Stimulated activated naive CD4-positive, alpha-beta T cell treated with Interleukin-2 at 50 U/mL for 16 hours (primary cell): ENCODE results near the gene OR14I1.

Experiments
- DNase-seq: peaks from one replicate; lab custom pipeline; 2025; lab: John Stamatoyannopoulos, UW

The OR14I1 gene

DNA sequence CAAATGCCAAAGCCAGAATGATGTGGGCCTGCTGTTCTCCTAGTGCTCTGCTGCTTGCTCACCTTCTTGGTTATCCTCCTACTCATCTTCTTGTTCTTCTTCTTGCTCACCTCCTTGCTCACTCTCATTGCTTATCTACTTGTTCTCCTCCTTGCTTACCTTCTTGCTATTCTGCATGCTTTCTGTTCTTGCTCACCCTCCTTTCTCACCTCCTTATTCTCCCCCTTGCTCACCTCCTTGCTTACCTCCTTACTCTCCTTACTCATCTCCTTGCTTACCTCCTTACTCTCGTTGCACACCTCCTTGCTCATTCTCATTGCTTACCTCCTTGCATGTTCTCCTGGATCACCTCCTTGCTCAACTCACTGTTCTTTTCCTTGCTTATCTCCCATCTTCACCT is at the start of gene OR14I1:
OR14I1 (minus strand) TSS at position 53 of the 400 bp plus-strand sequence.
- DNase-seq, result no peak

DNA sequence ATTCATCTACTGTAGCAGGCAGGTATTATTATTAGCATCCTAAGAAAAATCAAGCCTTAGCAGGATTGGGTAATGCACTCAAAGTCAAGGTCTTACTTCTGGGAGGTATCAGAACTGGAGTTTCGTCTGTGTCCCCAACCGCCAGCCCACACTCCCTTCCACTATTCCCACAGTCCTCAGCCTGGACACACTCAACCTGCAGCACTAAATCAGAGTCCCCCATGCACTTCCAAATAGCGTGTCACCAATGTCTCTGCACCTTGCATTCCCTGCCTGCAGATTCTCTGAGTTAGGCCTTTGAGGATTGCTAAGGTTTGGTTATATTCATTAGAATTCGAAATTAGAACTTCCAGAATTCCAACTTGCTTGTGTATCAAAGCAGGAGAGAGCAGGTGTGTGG is 49.1 kb upstream of the OR14I1 start:
- DNase-seq, result no peak

DNA sequence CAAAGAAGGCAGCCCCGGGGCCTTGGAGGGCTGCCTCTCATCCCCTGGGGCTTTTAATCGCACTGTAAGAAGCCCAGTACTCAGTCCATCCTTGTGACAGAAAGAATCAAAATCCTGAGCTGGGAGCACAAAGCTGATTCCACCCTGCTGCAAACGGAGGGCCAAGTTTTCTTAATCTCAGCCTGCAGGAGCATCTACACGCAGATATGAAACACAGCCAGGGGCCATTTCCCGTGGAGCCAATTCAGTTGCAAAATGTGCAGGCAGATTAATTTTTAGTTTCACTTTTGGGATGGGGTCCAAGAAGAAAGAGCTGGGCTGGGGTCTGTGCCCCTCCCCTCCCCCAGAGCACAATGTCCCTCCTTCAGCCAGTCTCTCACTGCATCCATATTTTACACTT is 48.6 kb upstream of the OR14I1 start:
- no peak for DNase-seq

DNA sequence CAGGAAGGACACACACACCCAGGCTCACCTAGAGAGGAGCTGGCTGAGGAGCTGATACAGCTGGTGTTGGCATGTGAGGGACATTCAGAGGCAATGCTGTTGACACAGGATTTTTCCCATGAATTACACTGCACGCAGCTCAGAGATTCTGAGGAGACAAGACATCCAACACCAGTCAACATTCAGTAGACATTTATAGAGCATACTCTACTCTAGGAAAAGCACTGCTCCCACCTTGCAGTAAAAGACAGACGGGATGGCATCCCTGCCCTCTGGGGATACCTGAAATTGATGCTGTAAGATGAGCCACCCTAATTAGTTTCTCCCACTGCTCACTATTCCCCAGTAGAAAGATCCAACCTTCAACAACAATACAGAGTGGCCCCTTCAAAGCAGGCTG is 47.9 kb upstream of the OR14I1 start:
- DNase-seq, result no peak

DNA sequence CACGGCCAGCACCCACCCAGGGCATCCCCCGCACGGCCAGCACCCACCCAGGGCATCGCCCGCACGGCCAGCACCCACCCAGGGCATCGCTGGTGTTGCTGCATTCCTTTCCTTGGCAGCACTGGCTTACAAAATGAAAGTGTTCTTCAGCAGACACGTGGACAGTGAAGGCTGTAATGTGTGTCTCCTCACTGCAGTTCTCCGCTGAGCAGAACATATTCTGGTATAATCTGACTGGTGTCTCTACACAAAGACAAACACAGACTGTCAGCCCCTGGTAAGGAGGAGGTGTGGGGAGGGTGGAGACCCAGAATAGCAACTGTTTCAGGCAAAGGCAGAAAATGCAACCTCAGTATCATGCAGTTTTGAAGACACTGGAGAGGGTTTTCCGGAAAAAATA is 45.6 kb upstream of the OR14I1 start:
- no peak for DNase-seq

DNA sequence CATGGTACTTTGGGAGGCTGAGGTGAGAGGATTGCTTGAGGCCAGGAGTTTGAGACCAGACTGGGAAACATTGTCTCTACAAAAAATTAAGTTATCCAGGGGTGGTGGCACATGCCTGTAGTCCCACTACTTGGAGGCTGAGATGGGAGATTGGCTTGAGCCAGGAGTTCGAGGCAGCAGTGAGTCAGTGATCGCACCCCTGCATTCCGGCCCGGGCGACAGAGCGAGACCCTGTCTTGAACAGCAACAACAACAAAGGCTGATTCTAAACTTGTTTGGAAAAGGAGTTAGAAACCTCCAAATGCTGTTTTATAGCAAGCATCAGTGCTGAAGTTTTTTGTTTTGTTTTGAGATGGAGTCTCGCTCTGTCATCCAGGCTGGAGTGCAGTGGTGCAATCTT is 38.3 kb upstream of the OR14I1 start:
- no peak for DNase-seq

DNA sequence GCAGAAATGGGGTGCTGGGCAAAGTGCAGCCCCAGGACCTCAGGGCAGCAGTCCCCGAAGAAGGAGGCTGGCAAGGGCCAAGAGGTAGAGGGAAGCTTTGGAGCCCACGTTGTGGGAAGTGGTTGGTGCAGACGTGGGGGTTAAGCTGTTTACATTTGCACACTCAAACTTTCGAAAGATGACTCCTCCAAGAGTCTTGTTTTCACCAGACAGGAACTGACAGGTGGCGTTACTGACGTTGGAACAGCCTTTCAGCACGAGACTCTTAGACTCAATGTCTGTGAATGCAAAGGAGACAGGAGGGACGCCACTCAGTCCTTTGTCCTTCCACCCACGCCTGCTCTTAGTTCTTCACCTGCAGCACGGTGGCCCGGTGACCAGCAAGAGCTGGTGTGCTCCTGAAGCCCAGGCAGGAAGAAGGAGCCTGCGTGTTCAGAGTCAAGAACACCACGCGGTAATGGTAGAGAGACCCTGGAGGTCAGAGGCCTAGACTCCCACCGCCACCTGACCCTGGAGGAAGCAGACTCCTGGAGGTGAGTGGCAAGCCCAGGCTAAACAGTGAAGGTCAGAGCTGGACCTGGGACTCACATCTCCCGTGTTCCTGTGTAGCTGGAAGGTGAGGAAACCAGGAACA is 37.1 kb upstream of the OR14I1 start:
- no peak for DNase-seq

DNA sequence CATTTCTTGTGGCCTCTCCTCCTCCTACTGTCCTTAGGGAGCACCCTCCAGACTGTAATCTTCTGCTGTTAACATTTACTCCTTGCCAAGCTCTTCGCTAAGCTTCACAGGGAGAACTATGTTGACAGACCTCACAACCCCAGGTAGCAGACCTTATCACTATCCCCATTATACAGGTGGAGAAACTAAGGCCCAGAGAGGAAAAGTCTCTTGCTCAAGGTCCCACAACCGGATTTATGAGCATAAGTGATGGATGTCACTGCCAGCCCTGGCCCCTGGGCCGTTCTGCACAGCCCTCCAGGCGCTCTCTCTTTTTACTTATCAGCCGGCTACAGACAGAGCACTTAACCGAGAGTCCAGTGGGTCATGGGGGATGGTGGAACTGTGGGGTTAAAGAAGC is 34.9 kb upstream of the OR14I1 start:
- DNase-seq, result no peak

DNA sequence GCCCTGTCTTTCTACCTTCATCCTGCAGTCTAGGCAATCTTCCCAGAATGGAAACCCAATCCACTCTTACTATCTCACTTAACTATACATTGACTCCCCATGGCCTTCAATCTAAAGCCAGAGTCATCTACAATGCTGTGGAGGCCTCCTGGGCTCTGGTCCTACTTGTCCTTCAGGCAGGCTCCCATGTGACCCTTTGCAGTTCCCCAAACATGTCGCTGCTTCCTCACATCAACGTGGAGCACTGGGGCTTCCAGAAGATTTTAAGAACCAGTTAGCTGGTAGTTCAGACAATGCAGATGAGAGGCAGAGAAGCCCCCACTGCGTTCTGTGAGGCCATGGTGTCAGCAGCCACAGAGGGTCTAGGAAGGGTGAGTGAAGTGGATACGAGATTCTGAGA is 34.4 kb upstream of the OR14I1 start:
- DNase-seq, result no peak

DNA sequence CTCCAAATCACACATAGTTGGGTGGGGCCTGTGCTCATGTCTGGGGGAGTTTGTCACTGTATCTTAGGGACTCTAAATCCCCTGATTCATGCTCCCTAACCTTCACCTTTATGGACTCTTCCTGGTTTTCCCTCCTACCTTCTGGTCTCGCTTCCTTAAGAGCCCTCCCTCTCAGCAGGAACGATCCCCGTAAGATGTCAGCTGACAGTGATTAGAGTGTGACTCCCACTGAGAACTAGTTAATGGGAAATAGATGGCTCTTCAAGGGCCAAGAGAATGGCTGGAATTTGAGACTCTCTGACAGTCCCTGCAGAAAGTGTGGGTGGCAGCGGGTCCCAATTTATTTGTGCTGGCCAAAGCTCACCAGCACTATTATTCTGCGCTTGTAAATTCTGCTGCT is 31.0 kb upstream of the OR14I1 start:
- DNase-seq, result no peak

DNA sequence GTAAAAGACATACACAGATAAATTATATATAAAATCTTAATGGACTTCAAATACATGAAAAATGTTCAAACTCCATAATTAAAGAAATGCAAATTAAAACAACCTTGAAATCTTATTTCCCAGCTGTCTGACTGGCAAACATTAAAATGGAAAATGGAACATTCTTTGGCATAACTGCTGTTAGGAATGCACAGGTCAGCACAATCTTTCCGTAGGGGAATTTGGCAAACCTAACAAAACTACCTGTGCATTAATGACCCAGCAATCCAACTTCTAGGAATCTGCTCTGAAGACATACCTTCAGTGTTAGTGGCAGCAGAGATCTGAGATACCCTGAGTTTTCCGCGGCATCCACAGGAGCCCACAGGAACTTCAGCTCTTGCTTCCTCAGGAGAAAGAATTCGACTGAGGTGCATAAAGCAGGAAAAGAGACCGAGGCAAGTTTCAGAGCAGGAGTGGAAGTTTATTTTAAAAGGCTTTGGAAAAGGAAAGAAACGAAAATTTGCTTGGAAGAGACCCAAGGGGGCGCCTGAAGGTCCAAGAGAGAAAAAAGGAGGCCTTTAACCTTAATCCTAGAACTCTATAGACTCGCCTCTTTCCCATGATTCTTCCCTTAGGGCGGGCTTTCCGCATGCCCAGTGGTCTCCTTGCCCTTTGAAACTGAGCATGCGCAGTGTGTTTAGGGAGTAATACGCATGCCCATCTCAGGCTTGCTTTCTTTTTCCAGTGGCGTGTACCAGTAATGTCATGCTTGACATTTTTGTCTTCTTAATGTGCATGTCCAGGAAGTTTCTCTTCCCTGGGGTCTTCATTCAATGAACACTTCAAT is 28.2 kb upstream of the OR14I1 start:
- no peak for DNase-seq

DNA sequence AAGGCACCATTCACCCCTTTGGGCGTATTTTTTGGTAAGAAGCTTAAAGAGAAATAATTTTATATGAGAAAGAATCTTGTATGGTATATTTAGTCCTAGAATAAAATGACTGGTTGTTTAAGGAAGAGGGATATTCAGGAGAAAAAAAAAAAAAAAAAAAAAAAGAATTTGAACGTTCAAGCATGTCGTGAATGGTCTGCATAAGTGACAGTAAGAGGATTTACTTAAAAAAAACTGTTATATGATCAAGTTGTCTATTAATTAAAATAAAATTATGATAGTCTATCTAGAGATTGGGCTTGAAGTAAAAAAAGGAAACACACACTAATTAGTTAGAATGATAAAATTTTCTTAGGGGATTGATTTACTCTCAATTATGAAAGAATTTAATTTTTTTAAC is 11.7 kb upstream of the OR14I1 start:
- DNase-seq, result no peak

DNA sequence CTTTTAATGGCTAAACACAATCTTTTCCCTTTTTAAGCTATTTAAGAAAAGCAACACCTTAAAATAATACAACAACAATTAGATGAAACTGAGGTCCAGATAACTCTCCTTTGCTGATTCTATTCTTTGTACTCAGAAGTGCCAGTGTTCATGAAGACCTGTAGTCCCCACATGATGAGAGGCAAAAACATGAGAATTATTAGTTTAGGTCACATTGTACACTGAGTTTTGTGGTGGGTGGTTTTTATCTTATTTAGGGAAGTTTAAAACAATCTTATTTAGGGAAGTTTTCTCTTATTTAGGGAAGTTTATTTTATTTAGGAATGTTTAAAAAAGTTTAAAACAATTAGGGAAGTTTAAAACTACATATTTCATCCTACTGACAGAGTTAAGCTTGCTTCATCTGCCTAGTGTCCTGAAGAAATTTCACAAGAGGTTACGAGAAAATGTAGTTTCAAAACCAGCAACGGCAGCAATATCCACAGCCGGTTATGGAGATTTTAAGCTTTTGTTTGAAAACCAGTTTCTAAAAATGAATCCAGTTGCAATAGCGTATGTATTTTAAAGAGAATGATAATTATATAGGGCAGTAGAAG is 7.8 kb upstream of the OR14I1 start:
- DNase-seq, result no peak

DNA sequence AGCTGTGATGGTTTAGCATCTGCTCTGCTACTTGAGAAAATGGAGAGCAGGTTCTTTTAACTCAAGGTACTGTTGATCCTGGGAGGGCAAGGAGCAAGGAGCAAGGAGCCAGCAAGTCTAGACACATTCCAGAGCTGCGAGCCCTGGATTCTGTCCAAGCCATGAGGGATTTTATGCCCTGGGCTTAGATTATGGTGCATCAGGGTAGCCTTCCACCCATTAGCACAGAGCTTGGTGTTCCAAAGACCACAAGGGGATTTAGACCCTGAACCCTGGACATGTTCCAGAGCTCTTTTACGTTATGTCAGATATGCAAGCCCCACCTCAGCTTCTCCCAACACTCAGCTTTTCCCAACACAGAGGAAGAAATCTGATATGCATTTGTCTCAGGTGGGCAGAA is 2.0 kb upstream of the OR14I1 start:
- no peak for DNase-seq

DNA sequence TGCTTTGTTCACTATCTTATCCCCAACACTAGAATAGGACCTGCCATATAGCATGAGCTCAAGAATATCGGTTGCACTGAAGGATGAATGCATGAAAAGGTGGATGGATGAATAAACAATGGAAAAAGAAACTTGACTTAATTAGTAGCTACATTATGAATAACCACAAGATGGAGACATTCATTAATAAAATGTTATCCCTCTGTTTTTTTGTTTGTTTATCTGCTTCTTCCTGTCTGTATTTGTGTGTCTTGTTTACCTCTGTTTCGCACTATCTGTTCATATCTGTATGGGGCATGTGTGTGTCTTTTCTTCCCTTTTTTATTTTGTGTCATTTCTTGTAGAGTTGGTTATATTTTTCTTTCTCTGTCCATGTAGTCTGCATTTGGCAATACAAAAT is 1.1 kb upstream of the OR14I1 start:
- no peak for DNase-seq

DNA sequence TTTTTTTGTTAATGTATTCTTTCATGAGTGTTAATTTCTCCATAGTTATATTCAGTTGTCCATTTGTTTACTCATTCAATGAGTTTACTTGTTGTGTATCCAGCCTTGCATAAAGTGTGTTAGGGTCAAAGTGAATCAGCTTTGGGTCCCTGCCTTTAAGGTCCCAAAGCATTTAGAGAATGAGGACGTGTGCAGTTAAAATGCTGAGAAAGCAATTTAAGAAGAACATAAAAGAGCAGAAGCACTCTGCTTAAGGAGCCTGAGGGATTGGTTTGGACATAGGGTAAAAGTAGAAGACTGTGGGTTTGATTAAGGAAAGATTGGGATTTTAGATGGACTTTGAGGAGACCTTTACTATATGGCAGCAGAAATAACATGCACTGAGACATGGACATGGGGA is 3.5 kb downstream of the OR14I1 start:
- no peak for DNase-seq

DNA sequence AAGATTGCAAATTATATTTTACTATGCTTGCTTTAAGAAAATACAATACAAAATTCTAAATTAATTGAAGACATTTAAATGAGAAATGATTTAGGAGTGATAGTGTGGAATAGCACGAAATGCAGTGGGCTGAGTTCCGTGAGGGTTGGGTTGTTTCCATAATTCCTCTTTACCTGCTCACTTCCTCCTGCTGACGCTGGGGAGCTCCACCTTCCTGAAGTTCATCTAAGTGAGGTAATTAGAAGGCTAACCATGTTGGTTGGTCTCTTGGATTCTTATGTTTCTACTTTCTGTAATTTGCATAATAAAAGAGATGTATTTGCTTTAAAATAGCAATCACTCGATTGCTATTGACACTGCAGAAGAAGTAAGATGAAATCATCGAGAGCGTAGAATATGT is 4.7 kb downstream of the OR14I1 start:
- DNase-seq, result no peak

DNA sequence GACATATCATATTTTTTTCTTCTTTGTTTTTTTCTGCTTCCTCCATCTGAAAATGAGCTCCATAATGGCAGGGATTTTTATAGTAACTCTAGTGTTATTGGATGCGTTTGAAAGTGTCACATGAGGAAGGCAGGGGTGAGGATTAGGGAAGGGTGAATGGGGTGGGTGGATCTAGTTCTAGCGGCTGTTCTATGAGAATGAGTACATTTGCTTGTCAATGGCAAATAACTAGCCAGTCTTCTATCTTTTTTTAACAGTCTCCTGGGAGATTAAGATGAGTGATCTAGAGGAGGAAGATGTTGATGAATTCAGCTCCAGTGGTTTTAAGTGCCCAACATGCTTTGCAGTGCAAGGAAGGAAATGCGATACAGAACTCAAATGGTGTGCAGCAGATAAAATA is 5.8 kb downstream of the OR14I1 start:
- DNase-seq, result no peak

DNA sequence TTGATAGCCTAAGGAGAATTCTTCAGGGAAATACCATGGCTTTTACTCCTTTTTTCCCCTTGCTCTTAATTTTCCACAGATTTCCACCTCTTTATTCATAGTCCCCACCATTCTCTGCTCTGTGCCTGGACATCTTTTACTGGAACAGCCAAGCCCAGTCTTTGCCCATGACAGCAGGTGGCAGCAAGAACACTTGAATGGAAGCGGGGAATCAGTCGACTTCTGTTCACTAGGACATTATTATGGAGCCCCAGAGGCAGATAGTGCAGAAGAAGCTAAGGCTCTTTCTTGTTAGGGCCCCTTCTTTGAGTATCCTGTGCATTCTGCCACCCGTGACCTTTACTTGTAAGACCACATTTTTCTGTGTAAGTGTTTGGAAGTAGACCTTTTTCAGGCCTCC is 6.3 kb downstream of the OR14I1 start:
- no peak for DNase-seq

DNA sequence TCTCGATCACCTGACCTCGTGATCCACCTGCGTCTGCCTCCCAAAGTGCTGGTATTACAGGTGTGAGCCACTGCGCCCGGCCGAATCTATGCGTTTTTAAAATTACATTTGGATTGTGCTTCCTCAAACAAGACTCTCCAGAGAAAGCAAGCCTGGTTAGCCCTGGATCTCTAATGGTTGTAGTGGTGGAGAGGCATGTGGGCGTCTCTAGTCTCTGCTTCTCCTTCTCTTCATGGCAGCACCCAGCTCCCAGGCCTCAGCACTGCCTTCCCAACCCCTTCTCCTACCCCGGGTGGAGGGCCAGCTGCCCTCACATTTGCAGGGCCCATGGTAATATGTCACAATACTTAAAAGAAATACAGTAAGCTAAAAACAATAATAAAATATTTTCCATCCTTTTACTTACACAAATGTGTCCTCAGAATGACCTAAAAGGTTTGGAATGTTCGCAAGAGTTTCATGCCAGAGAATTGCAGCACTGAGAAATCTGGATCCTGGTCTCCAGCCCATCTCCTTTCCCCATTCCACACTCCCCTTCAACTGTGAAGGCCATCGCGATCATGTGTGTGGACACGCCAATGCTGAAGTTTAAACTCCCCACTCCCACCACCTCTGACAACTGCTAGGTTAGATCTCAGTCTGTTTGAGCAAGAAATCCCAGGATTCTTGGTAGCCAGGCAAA is 7.0 kb downstream of the OR14I1 start:
- no peak for DNase-seq

DNA sequence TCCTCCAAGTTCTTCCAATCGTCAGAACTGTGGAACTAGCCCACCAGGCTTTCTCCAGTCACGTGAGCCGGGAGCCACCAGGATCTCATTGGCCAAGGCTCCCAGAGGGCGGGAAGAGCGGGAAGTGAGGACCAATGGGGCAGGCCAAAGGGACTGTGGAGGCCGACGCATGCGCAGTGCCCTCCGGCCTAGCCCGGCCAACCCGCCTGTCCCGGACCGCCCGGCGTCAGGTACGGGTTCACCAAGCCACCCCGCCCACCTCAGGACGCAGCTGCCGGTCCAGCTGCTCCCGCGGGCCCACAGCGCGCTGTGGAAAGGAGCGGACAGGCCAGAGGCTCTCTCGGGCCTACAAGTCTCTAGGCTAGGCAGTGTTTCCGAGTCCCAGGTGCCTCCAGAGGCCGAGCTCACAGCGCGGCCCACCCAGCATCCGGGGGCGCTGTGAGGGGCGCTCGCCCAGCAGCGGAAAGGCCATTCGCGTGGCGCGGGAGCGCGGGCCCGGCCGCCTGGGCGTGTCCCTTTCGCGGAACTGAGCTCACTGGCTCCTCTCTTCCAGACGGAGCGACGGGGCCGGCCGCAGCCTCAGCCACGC is 10.9 kb downstream of the OR14I1 start:
- DNase-seq, result no peak

DNA sequence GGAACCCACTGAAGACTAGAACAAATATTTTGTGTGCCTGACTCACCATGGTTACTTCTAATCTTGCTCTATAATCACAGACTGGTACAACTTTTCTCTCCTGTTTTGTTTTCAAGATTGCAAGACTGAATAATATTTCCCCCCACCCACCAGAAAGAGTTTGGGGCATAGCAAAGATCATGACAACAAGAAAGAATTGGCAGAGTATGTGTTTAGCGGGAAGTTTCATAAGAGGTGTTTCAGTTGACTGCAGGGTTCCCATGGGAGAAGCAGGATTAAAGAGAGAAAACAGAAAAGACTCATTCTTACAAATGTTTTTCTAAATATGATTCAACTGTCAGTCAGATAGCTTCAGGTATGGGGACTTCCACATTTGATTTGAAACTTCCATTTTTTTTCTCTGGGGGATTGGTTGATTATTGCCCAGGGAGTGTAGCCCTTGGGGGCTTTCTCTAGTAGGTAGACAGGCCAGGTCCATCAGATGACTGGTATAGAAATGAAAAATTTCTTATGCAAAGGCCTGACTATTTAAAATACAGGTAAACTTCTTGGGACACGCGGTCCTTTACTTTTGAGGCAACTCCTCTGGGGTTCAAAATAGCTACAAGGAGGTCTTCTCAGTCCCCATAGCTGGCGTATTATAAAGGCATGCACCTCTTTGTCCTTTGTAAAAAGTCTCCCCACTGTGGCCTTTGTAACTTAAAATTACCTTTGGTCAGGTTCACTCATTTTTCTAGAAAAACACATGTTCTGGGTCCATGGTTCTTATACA is 13.9 kb downstream of the OR14I1 start:
- DNase-seq, result no peak
